Measurements from ENCODE around the gene CBLC. TPM values are rescaled to one million over a fixed set of nuclear protein-coding genes. Genes with fewer than 3 reads are reported as not detected.

The CBLC gene
- total RNA-seq, 1 donor from 2014 or later: not detected

DNA sequence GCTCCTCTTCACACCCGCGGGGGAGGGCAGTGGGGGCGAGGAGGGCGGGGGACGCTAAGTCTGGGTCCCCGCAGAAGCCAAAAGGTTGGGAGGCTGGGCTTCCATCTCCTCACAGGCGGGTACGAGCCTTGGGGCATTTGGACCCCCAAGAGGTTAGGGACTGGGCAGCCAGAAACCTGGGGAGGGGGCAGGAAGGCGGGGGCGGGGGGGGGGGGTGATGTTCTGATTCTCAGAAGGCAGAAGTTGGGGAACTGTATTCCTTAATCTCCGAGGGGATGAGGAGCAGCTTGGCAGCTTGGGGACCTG lies 24.1 kb upstream of the CBLC start:
- H3K4me1 ChIP-seq (ENCODE audit: control insufficient read depth in 3 of 3, insufficient read depth in 3 of 3, low read length in 3 of 3): peaks cover 75 to 84% (median 76%) of the 10 kb centered on the region in 3 donors
- H3K9ac ChIP-seq (ENCODE audit: low read depth in 1 of 3, low read length in 3 of 3): peak overlapping the region; percentile 86 to 91 (median 86)
- H3K4me3 ChIP-seq (ENCODE audit: low read length in 3 of 3): peak overlapping the region; percentile 76 to 82 (median 77)
- peak overlapping the region; percentile 99 for H3K27ac ChIP-seq (ENCODE audit: low read depth, low read length)
- no peaks in the 10 kb centered on the region for H3K27me3 ChIP-seq (ENCODE audit: control insufficient read depth in 3 of 3, insufficient read depth in 3 of 3, low read length in 3 of 3)
- H3K36me3 ChIP-seq (ENCODE audit: control insufficient read depth in 3 of 3, insufficient read depth in 3 of 3, low read length in 3 of 3): peaks cover 17 to 38% (median 24%) of the 10 kb centered on the region in 3 donors
- H3K9me3 ChIP-seq (ENCODE audit: control insufficient read depth in 3 of 3, low read length in 3 of 3): no peaks in the 10 kb centered on the region

DNA sequence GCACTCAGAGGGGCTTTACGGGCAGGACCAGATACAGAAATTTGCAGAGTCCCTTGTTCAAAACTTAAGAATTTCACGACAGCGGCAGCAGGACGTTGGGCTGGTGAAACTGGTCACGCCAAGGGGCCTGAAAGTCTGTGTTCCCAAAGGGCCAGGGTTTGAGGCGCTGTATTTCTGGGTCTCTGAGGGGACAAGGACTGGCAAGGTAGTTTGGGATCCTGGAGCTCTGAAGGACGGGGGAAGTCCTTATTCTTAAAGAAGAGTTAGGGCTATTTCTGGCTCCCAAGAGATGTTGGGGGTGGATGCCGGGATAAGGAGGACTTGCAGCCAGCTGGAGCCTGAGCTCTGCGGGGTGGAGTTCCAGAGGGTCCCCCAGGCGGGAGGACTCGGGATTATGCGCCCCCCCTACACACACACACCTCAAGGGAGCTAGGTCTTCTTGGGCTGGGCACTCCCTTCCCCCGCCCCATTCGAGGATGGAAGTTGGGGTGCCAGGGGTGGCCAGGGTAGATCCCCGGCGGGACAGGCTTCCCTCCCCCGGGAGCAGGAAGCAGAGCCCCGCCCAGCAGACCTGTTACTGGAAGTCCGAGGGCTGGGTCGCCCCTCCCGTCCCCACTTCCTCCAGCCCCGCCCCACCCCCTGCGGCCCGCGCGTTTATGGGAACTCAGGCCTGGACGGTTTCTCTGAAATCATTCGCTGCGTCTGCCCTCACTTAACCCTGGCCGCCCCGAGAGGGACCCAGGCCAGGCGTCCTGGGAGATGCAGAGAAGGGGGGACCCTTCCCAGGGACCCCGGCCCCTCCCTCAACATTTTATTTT lies 23.5 kb upstream of the CBLC start:
- no peaks in the 10 kb centered on the region for H3K9me3 ChIP-seq (ENCODE audit: control insufficient read depth in 3 of 3, low read length in 3 of 3)
- peaks cover 17 to 38% (median 24%) of the 10 kb centered on the region in 3 donors for H3K36me3 ChIP-seq (ENCODE audit: control insufficient read depth in 3 of 3, insufficient read depth in 3 of 3, low read length in 3 of 3)
- peaks cover 77 to 85% (median 78%) of the 10 kb centered on the region in 3 donors for H3K4me1 ChIP-seq (ENCODE audit: control insufficient read depth in 3 of 3, insufficient read depth in 3 of 3, low read length in 3 of 3)
- peak overlapping the region; percentile 76 to 82 (median 77) for H3K4me3 ChIP-seq (ENCODE audit: low read length in 3 of 3)
- H3K27me3 ChIP-seq (ENCODE audit: control insufficient read depth in 3 of 3, insufficient read depth in 3 of 3, low read length in 3 of 3): no peaks in the 10 kb centered on the region
- peak overlapping the region; percentile 99 for H3K27ac ChIP-seq (ENCODE audit: low read depth, low read length)
- H3K9ac ChIP-seq (ENCODE audit: low read depth in 1 of 3, low read length in 3 of 3): peak overlapping the region; percentile 86 to 91 (median 86)

DNA sequence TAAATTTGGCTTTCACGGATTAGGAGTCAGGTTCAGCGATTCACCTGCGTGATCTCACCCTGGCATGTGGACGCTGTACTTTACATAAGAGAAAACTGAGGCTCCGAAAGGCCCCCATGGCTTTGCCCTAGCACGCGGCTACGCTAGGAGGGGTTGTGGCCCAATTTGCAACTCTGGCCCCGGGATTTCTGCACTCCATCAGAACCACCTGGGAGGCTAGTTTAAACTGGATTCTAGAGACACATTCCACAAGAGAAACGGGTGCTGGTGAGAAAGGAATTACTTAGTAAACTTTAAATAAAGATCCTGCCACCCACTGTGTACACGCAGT lies 23.0 kb upstream of the CBLC start:
- peaks cover 20 to 41% (median 29%) of the 10 kb centered on the region in 3 donors for H3K36me3 ChIP-seq (ENCODE audit: control insufficient read depth in 3 of 3, insufficient read depth in 3 of 3, low read length in 3 of 3)
- no peaks in the 10 kb centered on the region for H3K9me3 ChIP-seq (ENCODE audit: control insufficient read depth in 3 of 3, low read length in 3 of 3)
- H3K4me3 ChIP-seq (ENCODE audit: low read length in 3 of 3): peak overlapping the region; percentile 22 to 66 (median 46)
- H3K4me1 ChIP-seq (ENCODE audit: control insufficient read depth in 3 of 3, insufficient read depth in 3 of 3, low read length in 3 of 3): peaks cover 71 to 86% (median 74%) of the 10 kb centered on the region in 3 donors
- no peaks in the 10 kb centered on the region for H3K27me3 ChIP-seq (ENCODE audit: control insufficient read depth in 3 of 3, insufficient read depth in 3 of 3, low read length in 3 of 3)
- H3K27ac ChIP-seq (ENCODE audit: low read depth, low read length): peak overlapping the region; percentile 99
- peak overlapping the region; percentile 69 to 86 (median 79) for H3K9ac ChIP-seq (ENCODE audit: low read depth in 1 of 3, low read length in 3 of 3)

DNA sequence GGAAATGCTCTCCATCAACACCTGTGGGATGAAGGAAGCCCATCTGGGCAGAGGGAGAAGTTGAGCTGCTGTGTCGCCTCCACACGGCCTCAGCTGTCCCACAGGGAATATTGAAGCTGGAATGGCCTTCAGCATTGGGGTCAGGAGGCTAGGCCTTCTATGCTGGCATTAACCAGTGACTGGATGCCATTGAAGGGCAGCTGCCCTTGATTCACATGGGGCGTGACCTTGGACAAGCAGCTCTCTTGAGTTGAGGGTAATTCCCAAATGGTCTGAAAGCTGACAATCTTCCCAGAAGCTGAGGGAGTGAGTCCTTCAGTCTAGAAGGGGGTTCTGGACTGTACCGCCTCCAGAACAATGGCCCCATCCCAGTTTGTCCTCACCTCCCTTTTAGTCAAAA lies 22.5 kb upstream of the CBLC start:
- Histone ChIP-seq H3K4me1 (ENCODE audit: control insufficient read depth in 3 of 3, insufficient read depth in 3 of 3, low read length in 3 of 3) (peaks cover 67 to 83% (median 69%) of the 10 kb centered on the region in 3 donors), H3K27ac (ENCODE audit: low read depth, low read length) (peak overlapping the region; percentile 99), H3K4me3 (ENCODE audit: low read length in 3 of 3) (peak overlapping the region; percentile 22 to 66 (median 46)), H3K27me3 (ENCODE audit: control insufficient read depth in 3 of 3, insufficient read depth in 3 of 3, low read length in 3 of 3) (no peaks in the 10 kb centered on the region), H3K36me3 (ENCODE audit: control insufficient read depth in 3 of 3, insufficient read depth in 3 of 3, low read length in 3 of 3) (peaks cover 24 to 40% (median 32%) of the 10 kb centered on the region in 3 donors), H3K9ac (ENCODE audit: low read depth in 1 of 3, low read length in 3 of 3) (peak overlapping the region; percentile 69 to 86 (median 79)), H3K9me3 (ENCODE audit: control insufficient read depth in 3 of 3, low read length in 3 of 3) (no peaks in the 10 kb centered on the region)

DNA sequence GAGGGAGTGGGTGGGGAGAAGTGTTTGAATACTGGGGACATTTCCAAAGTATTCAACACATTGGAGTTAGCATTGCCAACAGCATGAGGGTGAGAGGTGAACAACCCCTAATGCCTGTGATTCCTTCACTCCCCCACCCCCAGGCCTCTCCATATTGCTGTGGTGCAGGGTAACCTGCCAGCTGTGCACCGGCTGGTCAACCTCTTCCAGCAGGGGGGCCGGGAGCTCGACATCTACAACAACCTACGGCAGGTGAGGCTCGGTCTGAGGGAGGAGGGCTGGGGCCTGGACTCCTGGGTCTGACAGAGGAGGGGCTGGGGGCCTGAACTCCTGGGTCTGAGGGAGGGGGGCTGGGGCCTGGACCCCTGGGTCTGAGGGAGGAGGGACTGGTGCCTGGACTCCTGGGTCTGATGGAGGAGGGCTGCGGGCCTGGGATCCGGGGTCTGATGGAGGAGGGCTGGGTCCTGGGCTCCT lies 21.6 kb upstream of the CBLC start:
- H3K4me1 ChIP-seq (ENCODE audit: control insufficient read depth in 3 of 3, insufficient read depth in 3 of 3, low read length in 3 of 3): peaks cover 59 to 74% (median 62%) of the 10 kb centered on the region in 3 donors
- peaks cover 23 to 36% (median 30%) of the 10 kb centered on the region in 3 donors for H3K36me3 ChIP-seq (ENCODE audit: control insufficient read depth in 3 of 3, insufficient read depth in 3 of 3, low read length in 3 of 3)
- no peaks in the 10 kb centered on the region for H3K9me3 ChIP-seq (ENCODE audit: control insufficient read depth in 3 of 3, low read length in 3 of 3)
- H3K9ac ChIP-seq (ENCODE audit: low read depth in 1 of 3, low read length in 3 of 3): peak overlapping the region in 2 of 3 donors; percentile 62 to 76
- H3K27ac ChIP-seq (ENCODE audit: low read depth, low read length): peak overlapping the region; percentile 99
- no peaks in the 10 kb centered on the region for H3K27me3 ChIP-seq (ENCODE audit: control insufficient read depth in 3 of 3, insufficient read depth in 3 of 3, low read length in 3 of 3)
- H3K4me3 ChIP-seq (ENCODE audit: low read length in 3 of 3): no peak overlapping the region

DNA sequence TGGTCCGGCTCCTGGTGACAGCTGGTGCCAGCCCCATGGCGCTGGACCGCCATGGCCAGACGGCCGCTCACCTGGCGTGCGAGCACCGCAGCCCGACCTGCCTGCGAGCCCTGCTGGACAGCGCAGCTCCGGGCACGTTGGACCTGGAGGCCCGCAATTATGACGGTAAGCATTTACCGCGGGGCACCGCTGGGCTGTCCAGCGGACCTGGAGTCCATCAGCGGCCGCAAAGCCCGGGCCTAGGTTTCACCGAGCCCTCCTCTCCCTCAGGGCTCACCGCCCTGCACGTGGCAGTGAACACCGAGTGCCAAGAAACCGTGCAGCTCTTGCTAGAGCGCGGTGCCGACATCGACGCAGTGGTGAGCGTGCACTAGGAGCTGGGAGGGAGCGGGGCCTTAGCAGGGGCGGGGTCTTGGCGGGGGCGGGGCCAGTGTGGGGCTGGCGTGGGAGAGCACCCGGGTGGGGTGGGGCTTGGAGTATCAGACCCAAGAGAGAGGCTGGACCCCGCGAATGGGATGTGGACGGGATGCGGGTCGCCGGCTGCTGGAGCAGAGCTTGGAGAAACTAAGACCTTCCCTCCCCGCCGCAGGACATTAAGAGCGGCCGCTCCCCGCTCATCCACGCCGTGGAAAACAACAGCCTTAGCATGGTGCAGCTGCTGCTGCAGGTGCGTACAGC lies 20.5 kb upstream of the CBLC start:
- H3K4me3 ChIP-seq (ENCODE audit: low read length in 3 of 3): peak overlapping the region; percentile 74 to 83 (median 74)
- H3K4me1 ChIP-seq (ENCODE audit: control insufficient read depth in 3 of 3, insufficient read depth in 3 of 3, low read length in 3 of 3): peaks cover 55 to 63% (median 55%) of the 10 kb centered on the region in 3 donors
- H3K27ac ChIP-seq (ENCODE audit: low read depth, low read length): peak overlapping the region; percentile 99
- H3K36me3 ChIP-seq (ENCODE audit: control insufficient read depth in 3 of 3, insufficient read depth in 3 of 3, low read length in 3 of 3): peaks cover 16 to 30% (median 26%) of the 10 kb centered on the region in 3 donors
- H3K9me3 ChIP-seq (ENCODE audit: control insufficient read depth in 3 of 3, low read length in 3 of 3): no peaks in the 10 kb centered on the region
- H3K27me3 ChIP-seq (ENCODE audit: control insufficient read depth in 3 of 3, insufficient read depth in 3 of 3, low read length in 3 of 3): no peaks in the 10 kb centered on the region
- H3K9ac ChIP-seq (ENCODE audit: low read depth in 1 of 3, low read length in 3 of 3): peak overlapping the region; percentile 75 to 87 (median 80)

DNA sequence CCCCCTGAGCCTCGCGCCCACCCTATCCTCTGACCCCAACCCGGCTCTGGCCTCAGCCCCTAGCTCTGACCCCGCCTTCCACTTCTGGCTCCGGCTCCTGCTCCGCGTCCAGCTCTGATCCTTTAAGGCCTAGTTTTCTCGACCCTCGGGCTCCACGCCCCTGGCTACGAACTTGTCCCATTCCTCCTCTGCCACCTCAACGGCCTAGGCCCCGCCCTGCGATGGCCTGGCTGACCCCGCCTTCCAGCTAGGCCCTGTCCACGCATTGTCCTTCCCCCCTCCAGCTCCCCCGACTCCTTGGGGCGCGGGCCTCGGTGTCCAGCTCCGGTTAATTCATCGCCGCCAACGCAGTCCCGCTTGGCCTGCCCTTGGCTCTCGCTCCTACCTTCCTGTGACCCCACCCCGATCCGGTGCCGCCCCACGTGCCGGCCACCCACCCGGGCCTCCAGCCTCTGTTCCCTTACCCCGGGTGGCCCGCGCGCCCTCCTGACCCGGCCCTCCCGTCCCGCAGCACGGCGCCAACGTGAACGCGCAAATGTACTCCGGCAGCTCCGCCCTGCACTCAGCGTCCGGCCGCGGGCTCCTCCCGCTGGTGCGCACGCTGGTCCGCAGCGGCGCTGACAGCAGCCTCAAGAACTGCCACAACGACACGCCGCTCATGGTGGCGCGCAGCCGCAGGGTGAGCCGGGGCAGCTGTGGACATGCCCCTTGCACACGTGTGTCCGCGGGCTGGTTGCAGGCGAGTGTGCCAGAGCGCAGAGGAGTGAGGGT lies 19.8 kb upstream of the CBLC start:
- Histone ChIP-seq H3K9me3 (ENCODE audit: control insufficient read depth in 3 of 3, low read length in 3 of 3) (no peaks in the 10 kb centered on the region), H3K9ac (ENCODE audit: low read depth in 1 of 3, low read length in 3 of 3) (peak overlapping the region; percentile 75 to 87 (median 80)), H3K36me3 (ENCODE audit: control insufficient read depth in 3 of 3, insufficient read depth in 3 of 3, low read length in 3 of 3) (peaks cover 11 to 24% (median 19%) of the 10 kb centered on the region in 3 donors), H3K4me3 (ENCODE audit: low read length in 3 of 3) (peak overlapping the region; percentile 74 to 83 (median 74)), H3K27me3 (ENCODE audit: control insufficient read depth in 3 of 3, insufficient read depth in 3 of 3, low read length in 3 of 3) (no peaks in the 10 kb centered on the region), H3K4me1 (ENCODE audit: control insufficient read depth in 3 of 3, insufficient read depth in 3 of 3, low read length in 3 of 3) (peaks cover 47 to 56% (median 49%) of the 10 kb centered on the region in 3 donors), H3K27ac (ENCODE audit: low read depth, low read length) (peak overlapping the region; percentile 81)

DNA sequence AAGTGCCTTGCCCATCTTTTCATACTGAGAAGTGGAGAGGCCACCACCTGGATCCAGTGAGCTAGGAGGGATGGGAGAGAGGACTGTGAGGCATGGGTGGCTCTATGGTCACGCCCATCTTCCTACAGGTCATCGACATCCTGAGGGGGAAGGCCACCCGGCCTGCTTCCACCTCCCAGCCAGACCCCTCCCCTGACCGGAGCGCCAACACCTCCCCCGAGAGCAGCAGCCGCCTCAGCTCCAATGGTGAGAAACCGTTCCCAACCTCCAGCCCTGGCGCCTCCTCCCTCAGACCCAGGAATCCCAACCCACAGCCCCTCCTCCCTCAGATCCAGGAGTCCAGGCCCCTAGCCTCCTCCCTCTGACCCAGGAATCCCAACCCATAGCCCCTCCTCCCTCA lies 19.1 kb upstream of the CBLC start:
- Histone ChIP-seq H3K9ac (ENCODE audit: low read depth in 1 of 3, low read length in 3 of 3) (peak overlapping the region; percentile 70 to 87 (median 75)), H3K9me3 (ENCODE audit: control insufficient read depth in 3 of 3, low read length in 3 of 3) (no peaks in the 10 kb centered on the region), H3K27me3 (ENCODE audit: control insufficient read depth in 3 of 3, insufficient read depth in 3 of 3, low read length in 3 of 3) (no peaks in the 10 kb centered on the region), H3K36me3 (ENCODE audit: control insufficient read depth in 3 of 3, insufficient read depth in 3 of 3, low read length in 3 of 3) (peaks cover 11 to 24% (median 18%) of the 10 kb centered on the region in 3 donors), H3K4me1 (ENCODE audit: control insufficient read depth in 3 of 3, insufficient read depth in 3 of 3, low read length in 3 of 3) (peaks cover 44 to 51% (median 44%) of the 10 kb centered on the region in 3 donors), H3K4me3 (ENCODE audit: low read length in 3 of 3) (peak overlapping the region; percentile 74 to 83 (median 74)), H3K27ac (ENCODE audit: low read depth, low read length) (peak overlapping the region; percentile 81)

DNA sequence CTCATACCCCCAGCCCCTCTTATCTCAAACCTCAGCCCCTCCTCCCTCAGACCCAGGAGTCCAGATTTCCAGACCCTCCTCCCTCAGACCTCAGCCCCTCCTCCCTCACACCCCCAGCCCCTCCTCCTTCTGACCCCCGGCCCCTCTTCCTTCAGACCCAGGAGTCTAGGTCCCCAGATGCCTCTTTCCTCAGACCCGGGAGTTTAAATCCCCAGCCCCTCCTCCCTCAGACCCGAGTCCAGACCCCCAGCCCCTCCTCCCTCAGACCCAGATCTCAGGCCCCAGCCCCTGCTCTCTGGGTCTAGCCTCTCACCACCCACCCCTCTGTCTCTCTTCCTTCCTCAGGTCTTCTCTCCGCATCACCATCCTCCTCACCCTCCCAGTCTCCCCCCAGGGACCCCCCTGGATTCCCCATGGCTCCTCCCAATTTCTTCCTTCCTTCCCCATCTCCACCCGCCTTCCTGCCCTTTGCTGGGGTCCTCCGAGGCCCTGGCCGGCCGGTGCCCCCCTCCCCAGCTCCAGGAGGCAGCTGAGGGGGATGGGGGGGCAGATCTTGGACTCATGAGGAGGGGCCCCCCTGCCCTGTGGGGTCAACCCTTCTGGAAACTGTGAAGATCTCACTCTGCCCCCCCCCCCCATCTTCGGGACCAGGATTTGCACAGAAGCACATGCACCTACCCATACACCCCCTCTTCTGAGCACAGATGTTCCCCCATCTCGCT lies 18.4 kb upstream of the CBLC start:
- H3K9ac ChIP-seq (ENCODE audit: low read depth in 1 of 3, low read length in 3 of 3): no peak overlapping the region
- no peaks in the 10 kb centered on the region for H3K9me3 ChIP-seq (ENCODE audit: control insufficient read depth in 3 of 3, low read length in 3 of 3)
- no peaks in the 10 kb centered on the region for H3K27me3 ChIP-seq (ENCODE audit: control insufficient read depth in 3 of 3, insufficient read depth in 3 of 3, low read length in 3 of 3)
- peaks cover 11 to 24% (median 18%) of the 10 kb centered on the region in 3 donors for H3K36me3 ChIP-seq (ENCODE audit: control insufficient read depth in 3 of 3, insufficient read depth in 3 of 3, low read length in 3 of 3)
- no peak overlapping the region for H3K4me3 ChIP-seq (ENCODE audit: low read length in 3 of 3)
- H3K4me1 ChIP-seq (ENCODE audit: control insufficient read depth in 3 of 3, insufficient read depth in 3 of 3, low read length in 3 of 3): peaks cover 39 to 46% (median 40%) of the 10 kb centered on the region in 3 donors
- no peak overlapping the region for H3K27ac ChIP-seq (ENCODE audit: low read depth, low read length)

Data from skeletal muscle tissue (tissue), 4 donors.